Gastroesophageal sphincter (tissue), 4 donors: ENCODE measurements around the gene STX1B. TPM values are rescaled to one million over a fixed set of nuclear protein-coding genes. Genes with fewer than 3 reads are reported as not detected.

ENCODE experiments used
- ATAC-seq: fragments of 150-250 bp; one replicate; pipeline ENCODE4 v1.9.1; 2016; ENCODE audit warnings: mild to moderate bottlenecking, moderate library complexity
- H3K27ac ChIP-seq, 4 donors: fragments of 200-600 bp; sonication (generic) in 3 of 4; 1 replicate in 3 of 4; 2 replicates in 1 of 4; pipeline ENCODE4 v1.5.1; 2016 to 2019
- H3K27me3 ChIP-seq: fragments of 200-600 bp; sonication (generic); one replicate; pipeline ENCODE4 v1.5.1; 2019
- H3K36me3 ChIP-seq, 2 donors: fragments of 200-600 bp; sonication (generic); one replicate each; pipeline ENCODE4 v1.5.1; 2019; ENCODE audit warnings: control low read depth in 1 of 2
- H3K4me1 ChIP-seq, 3 donors: fragments of 200-600 bp; sonication (generic); 1 replicate in 2 of 3; 2 replicates in 1 of 3; pipeline ENCODE4 v1.5.1; 2016 to 2019; ENCODE audit warnings: control low read depth in 2 of 3
- H3K4me3 ChIP-seq, 2 donors: fragments of 200-600 bp; sonication (generic); one replicate each; pipeline ENCODE4 v1.5.1; 2019; ENCODE audit warnings: mild to moderate bottlenecking in 1 of 2, moderate library complexity in 1 of 2
- H3K9me3 ChIP-seq, 3 donors: fragments of 200-600 bp; sonication (generic); one replicate each; pipeline ENCODE4 v1.5.1; 2017 to 2019; ENCODE audit warnings: control low read depth in 2 of 3
- CTCF ChIP-seq, 4 experiments: fragments of 200-600 bp in 2 of 4; fragments of 450-650 bp in 2 of 4; sonication (generic) in 1 of 4; IDR thresholded peaks; one replicate each; pipeline ENCODE4 v1.5.1; 2017 to 2019; ENCODE audit warnings: antibody characterized with exemption in 4 of 4, mild to moderate bottlenecking in 2 of 4, moderate library complexity in 2 of 4
- EP300 ChIP-seq: sonication (generic); formaldehyde crosslinking; IDR thresholded peaks from one replicate; pipeline ENCODE4 v1.6.1; 2017; ENCODE audit warnings: antibody characterized with exemption, mild to moderate bottlenecking
- POLR2A ChIP-seq, 2 donors: fragments of 450-650 bp; IDR thresholded peaks; one replicate each; pipeline ENCODE4 v1.6.1; 2017; ENCODE audit warnings: antibody characterized with exemption in 2 of 2, mild to moderate bottlenecking in 2 of 2, moderate library complexity in 1 of 2
- POLR2AphosphoS5 ChIP-seq: sonication (generic); formaldehyde crosslinking; IDR thresholded peaks from one replicate; pipeline ENCODE4 v1.6.1; 2017; ENCODE audit warnings: antibody characterized with exemption
- WGBS, 2 donors: methylation state at CpG; one replicate each; pipeline ENCODE4 v1.1.5; 2018; ENCODE audit warnings: low coverage in 1 of 2; 5-methylcytosine and 5-hydroxymethylcytosine counted together
- total RNA-seq, 4 donors: library from RNA; depleted of rRNA; stranded (reverse); fragments of >200 nt; gene quantifications; one replicate each; pipeline ENCODE4 v1.1.0, GENCODE V29; 2016

STX1B gene
- total RNA-seq, 4 donors from 2014 or later, result 0.54 to 3.3 (median 1.9) TPM; not detected in 1

- TF ChIP-seq POLR2AphosphoS5 (no peak), CTCF (IDR thresholded peaks at IDR 0.05) (no peak), POLR2A (IDR thresholded peaks at IDR 0.05) (no peak), EP300 (no peak)
- Histone ChIP-seq H3K36me3 (peaks cover 0 to 42% of the 10 kb centered on the region in 2 donors), H3K27me3 (no peaks in the 10 kb centered on the region), H3K9me3 (no peaks in the 10 kb centered on the region), H3K4me1 (no peaks in the 10 kb centered on the region), H3K27ac (no peak overlapping the region), H3K4me3 (no peak overlapping the region)
- WGBS, 2 donors, result 79 to 87% methylated on average over 2 to 3 of the region's 4 CpGs
- ATAC-seq, result no peak
Measured at GRCh38 chr16:31043898-31044481, 33.6 kb upstream of the STX1B start.

- no peak overlapping the region for H3K27ac ChIP-seq
- ATAC-seq, result no peak
- WGBS, 2 donors, result 100% methylated on average over 1 of the region's 1 CpG; no CpG with 5 or more reads in 1 of the 2 donors
- no peaks in the 10 kb centered on the region for H3K9me3 ChIP-seq
- no peaks in the 10 kb centered on the region for H3K27me3 ChIP-seq
- no peak for TF ChIP-seq EP300
- no peak for TF ChIP-seq CTCF (IDR thresholded peaks at IDR 0.05)
- no peak for TF ChIP-seq POLR2AphosphoS5
- no peak for TF ChIP-seq POLR2A (IDR thresholded peaks at IDR 0.05)
- H3K36me3 ChIP-seq, result peaks cover 0 to 49% of the 10 kb centered on the region in 2 donors
- H3K4me1 ChIP-seq, result no peaks in the 10 kb centered on the region
- H3K4me3 ChIP-seq, result no peak overlapping the region
Measured at GRCh38 chr16:31043352-31043751, 32.9 kb upstream of the STX1B start.

GRCh38 chr16:31042866-31043265, 32.4 kb upstream of the STX1B start:
- Histone ChIP-seq H3K27ac (no peak overlapping the region), H3K9me3 (no peaks in the 10 kb centered on the region), H3K36me3 (peaks cover 0 to 54% of the 10 kb centered on the region in 2 donors), H3K4me1 (no peaks in the 10 kb centered on the region), H3K4me3 (no peak overlapping the region), H3K27me3 (no peaks in the 10 kb centered on the region)
- 89% methylated on average over 7 of the region's 10 CpGs; no CpG with 5 or more reads in 1 of the 2 donors for WGBS, 2 donors
- ATAC-seq, result no peak
- no peak for TF ChIP-seq CTCF (IDR thresholded peaks at IDR 0.05)

- WGBS, 2 donors, result no CpG with 5 or more reads among the region's 2 CpGs
- H3K36me3 ChIP-seq, result peaks cover 0 to 86% of the 10 kb centered on the region in 2 donors
Measured at GRCh38 chr16:31038993-31039392, 28.6 kb upstream of the STX1B start.

More at GRCh38 chr16:31038993-31039392, 28.6 kb upstream of the STX1B start:
- TF ChIP-seq POLR2A (IDR thresholded peaks at IDR 0.05) (no peak), POLR2AphosphoS5 (no peak), CTCF (IDR thresholded peaks at IDR 0.05) (no peak), EP300 (no peak)
- no peak overlapping the region for H3K27ac ChIP-seq
- H3K9me3 ChIP-seq, result no peaks in the 10 kb centered on the region
- no peak for ATAC-seq
- H3K4me3 ChIP-seq, result no peak overlapping the region
- peaks cover 0 to 25% (median 4%) of the 10 kb centered on the region in 3 donors for H3K4me1 ChIP-seq
- H3K27me3 ChIP-seq, result no peaks in the 10 kb centered on the region
